GM18909 (cell line): ENCODE results near the gene TUBGCP3.

Source experiments
- ATAC-seq: cut with Tn5 transposase; IDR thresholded peaks from one replicate; pipeline ENCODE4 v1.9.1; 2021; ENCODE audit warnings: mild to moderate bottlenecking; ENCODE audit not compliant: unreplicated experiment, poor library complexity

TUBGCP3 gene

GRCh38 chr13:112617754-112618375, 29.9 kb upstream of the TUBGCP3 start:
- ATAC-seq: no peak

- ATAC-seq: no peak
Observed at GRCh38 chr13:112616586-112617362, 28.8 kb upstream of the TUBGCP3 start.

GRCh38 chr13:112615391-112615790, 27.4 kb upstream of the TUBGCP3 start:
- ATAC-seq: no peak

GRCh38 chr13:112614835-112615234, 26.9 kb upstream of the TUBGCP3 start:
- ATAC-seq: no peak

- ATAC-seq: no peak
Observed at GRCh38 chr13:112608212-112608611, 20.3 kb upstream of the TUBGCP3 start.

- ATAC-seq: peak; percentile 100
Observed at GRCh38 chr13:112606109-112607001, 18.4 kb upstream of the TUBGCP3 start.

GRCh38 chr13:112605531-112605990, 17.6 kb upstream of the TUBGCP3 start:
- ATAC-seq: no peak

- no peak for ATAC-seq
Observed at GRCh38 chr13:112603641-112604225, 15.8 kb upstream of the TUBGCP3 start.

- ATAC-seq: no peak
Observed at GRCh38 chr13:112602189-112602588, 14.2 kb upstream of the TUBGCP3 start.

- no peak for ATAC-seq
Observed at GRCh38 chr13:112601371-112601770, 13.4 kb upstream of the TUBGCP3 start.

GRCh38 chr13:112596235-112596634, 8.3 kb upstream of the TUBGCP3 start:
- no peak for ATAC-seq

GRCh38 chr13:112592647-112593046, 4.7 kb upstream of the TUBGCP3 start:
- ATAC-seq: no peak

GRCh38 chr13:112592181-112592580, 4.2 kb upstream of the TUBGCP3 start:
- ATAC-seq: no peak

- no peak for ATAC-seq
Observed at GRCh38 chr13:112588490-112589297, 741 bp upstream of the TUBGCP3 start.

- ATAC-seq: peak; percentile 41
Observed at GRCh38 chr13:112587212-112587763, 665 bp downstream of the TUBGCP3 start.

GRCh38 chr13:112586334-112586960, 1.5 kb downstream of the TUBGCP3 start:
- ATAC-seq: no peak

GRCh38 chr13:112583592-112584277, 4.2 kb downstream of the TUBGCP3 start:
- peak; percentile 49 for ATAC-seq

GRCh38 chr13:112582263-112582662, 5.7 kb downstream of the TUBGCP3 start:
- ATAC-seq: no peak
